K562 (cell line): Measurements from ENCODE around the gene TCF15. TPM values are rescaled to one million over a fixed set of nuclear protein-coding genes. Genes with fewer than 3 reads are reported as not detected.

Experiments
- FOXM1 ChIP-seq, 2 experiments: fragments of 450-650 bp in 1 of 2; sonication (generic) in 1 of 2; formaldehyde crosslinking in 1 of 2; IDR thresholded peaks; 2 replicates each; pipeline versions ENCODE4 v1.6.1 to v1.9.0; 2017 to 2022; ENCODE audit warnings: low read depth in 2 of 2, mild to moderate bottlenecking in 2 of 2, missing genetic modification reagents in 1 of 2, moderate library complexity in 1 of 2
- KLF10 ChIP-seq: fragments of 250-450 bp; sonication (Bioruptor Pico); IDR thresholded peaks from 2 replicates; pipeline ENCODE4 v1.6.1; 2021; ENCODE audit warnings: matching md5 sums
- MYC ChIP-seq, 2 experiments: fragments of 250-450 bp in 1 of 2; sonication (Bioruptor Pico) in 1 of 2; IDR thresholded peaks; 2 replicates each; pipeline versions ENCODE4 v1.5.1 to v1.6.1; 2012 to 2021; ENCODE audit warnings: low read depth in 2 of 2, borderline replicate concordance in 1 of 2, improper control_type of control experiment in 1 of 2, low read length in 1 of 2, mild to moderate bottlenecking in 1 of 2, moderate library complexity in 1 of 2
- POU5F1 ChIP-seq: fragments of 150-350 bp; IDR thresholded peaks from 2 replicates; pipeline ENCODE4 v1.6.1; 2014; ENCODE audit warnings: borderline replicate concordance, low read length, low read depth, mild to moderate bottlenecking; ENCODE audit not compliant: partially characterized antibody
- ZNF79 ChIP-seq: fragments of 250-450 bp; sonication (Bioruptor Pico); IDR thresholded peaks from 2 replicates; pipeline ENCODE4 v1.4.0; 2020; ENCODE audit warnings: low read depth, mild to moderate bottlenecking, moderate library complexity
- ZZZ3 ChIP-seq: fragments of 450-650 bp; IDR thresholded peaks from 2 replicates; pipeline ENCODE4 v1.6.1; 2016; ENCODE audit warnings: antibody characterized with exemption, mild to moderate bottlenecking, moderate library complexity
- polyA plus RNA-seq, 8 experiments: library from polyadenylated mRNA; depleted of rRNA in 4 of 8; stranded (reverse) in 5 of 8; unstranded in 3 of 8; fragments of >200 nt; fragmentation: Nextera tagmentation in 2 of 8; fragmentation: Illumina TruSeq in 1 of 8; extraction: Ambion mirVana in 2 of 8; extraction: Trizol in 1 of 8; gene quantifications; 2 replicates each; pipeline versions ENCODE4 v1.2.1 to v1.2.3, GENCODE V29; 2011 to 2014; ENCODE audit warnings: inconsistent platforms in 1 of 8, missing spikeins in 1 of 8
- total RNA-seq, 7 experiments: library from RNA; depleted of rRNA in 6 of 7; stranded (reverse); fragments of >200 nt in 6 of 7; fragmentation: Illumina TruSeq in 2 of 7; extraction: Trizol in 2 of 7; gene quantifications; 2 replicates each; pipeline versions ENCODE4 v1.2.1 to v1.2.3, GENCODE V29; 2011 to 2021; ENCODE audit warnings: low replicate concordance in 1 of 7
- TF ChIP-seq, protein P1 (sequence below): fragments of 250-450 bp; sonication (Bioruptor Pico); IDR thresholded peaks from 2 replicates; pipeline ENCODE4 v1.4.0; 2020; ENCODE audit warnings: mild to moderate bottlenecking, moderate library complexity, borderline replicate concordance
- TF ChIP-seq, protein P2 (sequence below): fragments of 200-800 bp; sonication (Bioruptor generic); IDR thresholded peaks from 2 replicates; pipeline ENCODE4 v1.6.1; 2016; ENCODE audit warnings: missing genetic modification characterization, missing compliant biosample characterization

TCF15 gene
- total and polyA plus RNA-seq, 9 of the 15 experiments (the other 6 are each of a cell fraction or from before 2014, with no cell fraction given): 0.04 to 5.0 (median 1.2) TPM

DNA sequence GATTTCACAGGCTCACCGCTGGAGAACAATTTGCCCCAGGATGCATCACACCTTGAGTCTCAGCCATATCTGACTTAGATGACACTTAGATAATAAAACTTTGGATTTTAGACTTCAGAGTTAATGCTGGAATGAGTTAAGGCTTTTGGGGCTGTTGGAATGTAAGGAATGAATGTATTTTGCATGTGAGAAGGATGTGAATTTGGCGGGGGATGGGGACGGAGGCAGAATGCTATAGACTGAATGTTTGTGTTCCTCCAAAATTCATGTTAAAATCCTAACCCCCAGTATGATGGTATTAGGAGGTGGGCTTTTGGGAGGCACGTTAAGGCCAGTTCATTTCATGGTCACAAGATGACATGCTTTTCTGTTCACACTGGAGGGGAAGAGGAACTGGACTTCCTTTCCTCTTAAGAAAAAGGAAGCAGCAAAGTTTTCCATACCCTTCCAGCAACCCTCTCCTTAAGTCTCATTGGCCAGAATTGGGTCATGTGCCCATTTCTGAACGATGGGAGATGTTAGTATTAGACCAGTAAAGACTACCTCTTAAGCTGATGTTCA is 48.7 kb upstream of the TCF15 start (continued):
- TF ChIP-seq MYC (IDR thresholded peaks at IDR 0.05; ENCODE audit: low read depth, low read length): no peak
- no peak for TF ChIP-seq MYC (CRISPR knock-in tag; IDR thresholded peaks at IDR 0.05; ENCODE audit: borderline replicate concordance, low read depth)
- no peak for TF ChIP-seq FOXM1 (IDR thresholded peaks at IDR 0.05; ENCODE audit: low read depth)
- TF ChIP-seq FOXM1 (CRISPR knock-in tag; IDR thresholded peaks at IDR 0.05; ENCODE audit: low read depth): no peak
- no peak for TF ChIP-seq ZNF79 (CRISPR knock-in tag)
- TF ChIP-seq, protein P1, sequence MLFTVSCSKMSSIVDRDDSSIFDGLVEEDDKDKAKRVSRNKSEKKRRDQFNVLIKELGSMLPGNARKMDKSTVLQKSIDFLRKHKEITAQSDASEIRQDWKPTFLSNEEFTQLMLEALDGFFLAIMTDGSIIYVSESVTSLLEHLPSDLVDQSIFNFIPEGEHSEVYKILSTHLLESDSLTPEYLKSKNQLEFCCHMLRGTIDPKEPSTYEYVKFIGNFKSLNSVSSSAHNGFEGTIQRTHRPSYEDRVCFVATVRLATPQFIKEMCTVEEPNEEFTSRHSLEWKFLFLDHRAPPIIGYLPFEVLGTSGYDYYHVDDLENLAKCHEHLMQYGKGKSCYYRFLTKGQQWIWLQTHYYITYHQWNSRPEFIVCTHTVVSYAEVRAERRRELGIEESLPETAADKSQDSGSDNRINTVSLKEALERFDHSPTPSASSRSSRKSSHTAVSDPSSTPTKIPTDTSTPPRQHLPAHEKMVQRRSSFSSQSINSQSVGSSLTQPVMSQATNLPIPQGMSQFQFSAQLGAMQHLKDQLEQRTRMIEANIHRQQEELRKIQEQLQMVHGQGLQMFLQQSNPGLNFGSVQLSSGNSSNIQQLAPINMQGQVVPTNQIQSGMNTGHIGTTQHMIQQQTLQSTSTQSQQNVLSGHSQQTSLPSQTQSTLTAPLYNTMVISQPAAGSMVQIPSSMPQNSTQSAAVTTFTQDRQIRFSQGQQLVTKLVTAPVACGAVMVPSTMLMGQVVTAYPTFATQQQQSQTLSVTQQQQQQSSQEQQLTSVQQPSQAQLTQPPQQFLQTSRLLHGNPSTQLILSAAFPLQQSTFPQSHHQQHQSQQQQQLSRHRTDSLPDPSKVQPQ (CRISPR knock-in tag): no peak
- TF ChIP-seq ZZZ3: no peak
- no peak for TF ChIP-seq POU5F1
- no peak for TF ChIP-seq KLF10
- TF ChIP-seq, protein P2, sequence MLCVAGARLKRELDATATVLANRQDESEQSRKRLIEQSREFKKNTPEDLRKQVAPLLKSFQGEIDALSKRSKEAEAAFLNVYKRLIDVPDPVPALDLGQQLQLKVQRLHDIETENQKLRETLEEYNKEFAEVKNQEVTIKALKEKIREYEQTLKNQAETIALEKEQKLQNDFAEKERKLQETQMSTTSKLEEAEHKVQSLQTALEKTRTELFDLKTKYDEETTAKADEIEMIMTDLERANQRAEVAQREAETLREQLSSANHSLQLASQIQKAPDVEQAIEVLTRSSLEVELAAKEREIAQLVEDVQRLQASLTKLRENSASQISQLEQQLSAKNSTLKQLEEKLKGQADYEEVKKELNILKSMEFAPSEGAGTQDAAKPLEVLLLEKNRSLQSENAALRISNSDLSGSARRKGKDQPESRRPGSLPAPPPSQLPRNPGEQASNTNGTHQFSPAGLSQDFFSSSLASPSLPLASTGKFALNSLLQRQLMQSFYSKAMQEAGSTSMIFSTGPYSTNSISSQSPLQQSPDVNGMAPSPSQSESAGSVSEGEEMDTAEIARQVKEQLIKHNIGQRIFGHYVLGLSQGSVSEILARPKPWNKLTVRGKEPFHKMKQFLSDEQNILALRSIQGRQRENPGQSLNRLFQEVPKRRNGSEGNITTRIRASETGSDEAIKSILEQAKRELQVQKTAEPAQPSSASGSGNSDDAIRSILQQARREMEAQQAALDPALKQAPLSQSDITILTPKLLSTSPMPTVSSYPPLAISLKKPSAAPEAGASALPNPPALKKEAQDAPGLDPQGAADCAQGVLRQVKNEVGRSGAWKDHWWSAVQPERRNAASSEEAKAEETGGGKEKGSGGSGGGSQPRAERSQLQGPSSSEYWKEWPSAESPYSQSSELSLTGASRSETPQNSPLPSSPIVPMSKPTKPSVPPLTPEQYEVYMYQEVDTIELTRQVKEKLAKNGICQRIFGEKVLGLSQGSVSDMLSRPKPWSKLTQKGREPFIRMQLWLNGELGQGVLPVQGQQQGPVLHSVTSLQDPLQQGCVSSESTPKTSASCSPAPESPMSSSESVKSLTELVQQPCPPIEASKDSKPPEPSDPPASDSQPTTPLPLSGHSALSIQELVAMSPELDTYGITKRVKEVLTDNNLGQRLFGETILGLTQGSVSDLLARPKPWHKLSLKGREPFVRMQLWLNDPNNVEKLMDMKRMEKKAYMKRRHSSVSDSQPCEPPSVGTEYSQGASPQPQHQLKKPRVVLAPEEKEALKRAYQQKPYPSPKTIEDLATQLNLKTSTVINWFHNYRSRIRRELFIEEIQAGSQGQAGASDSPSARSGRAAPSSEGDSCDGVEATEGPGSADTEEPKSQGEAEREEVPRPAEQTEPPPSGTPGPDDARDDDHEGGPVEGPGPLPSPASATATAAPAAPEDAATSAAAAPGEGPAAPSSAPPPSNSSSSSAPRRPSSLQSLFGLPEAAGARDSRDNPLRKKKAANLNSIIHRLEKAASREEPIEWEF (CRISPR knock-in tag): no peak
- TF ChIP-seq, all 486 proteins: peak for 3
